SU-DHL-6 (cell line): Measurements from ENCODE around the gene NBPF1.
"Not testable (repeated sequence)": the region's sequence is repeated elsewhere in the genome, so short reads cannot be mapped to it uniquely, and the experiment has no call there.

ENCODE experiments used
- H2AFZ ChIP-seq: fragments of 200-600 bp; sonication (generic); 2 replicates; pipeline ENCODE4 v1.6.1; 2014; ENCODE audit warnings: low read depth, mild to moderate bottlenecking, moderate library complexity, mixed read lengths, antibody characterized with exemption, low read length; ENCODE audit not compliant: severe bottlenecking
- H3F3A ChIP-seq: fragments of 200-600 bp; shearing (Covaris generic); 2 replicates; pipeline ENCODE4 v1.6.0; 2016; ENCODE audit warnings: antibody characterized with exemption, mild to moderate bottlenecking; ENCODE audit not compliant: insufficient read depth
- H3K27ac ChIP-seq: fragments of 200-600 bp; sonication (generic); 2 replicates; pipeline ENCODE4 v1.5.1; 2016; ENCODE audit warnings: low read depth, mild to moderate bottlenecking, low read length, moderate library complexity, mixed read lengths
- H3K27me3 ChIP-seq: fragments of 200-600 bp; sonication (generic), shearing (Covaris generic); 2 replicates; pipeline ENCODE4 v1.6.0; 2014; ENCODE audit warnings: mild to moderate bottlenecking, low read length
- H3K36me3 ChIP-seq: fragments of 200-600 bp; sonication (generic); 2 replicates; pipeline ENCODE4 v1.6.1; 2014; ENCODE audit warnings: mild to moderate bottlenecking, low read length, mixed read lengths
- H3K4me2 ChIP-seq: fragments of 300-600, 200-600 bp; shearing (Covaris generic), sonication (generic); 2 replicates; pipeline ENCODE4 v1.6.0; 2014; ENCODE audit warnings: low read length, low read depth, mild to moderate bottlenecking; ENCODE audit not compliant: poor library complexity, severe bottlenecking
- H3K4me3 ChIP-seq: fragments of 200-600 bp; sonication (generic); 2 replicates; pipeline ENCODE4 v1.5.1; 2014; ENCODE audit warnings: antibody characterized with exemption, low read length, mild to moderate bottlenecking, mixed read lengths; ENCODE audit not compliant: insufficient read depth, poor library complexity, severe bottlenecking
- H3K79me2 ChIP-seq: fragments of 200-600 bp; sonication (generic); 2 replicates; pipeline ENCODE4 v1.6.1; 2014; ENCODE audit warnings: mild to moderate bottlenecking, low read length, moderate library complexity; ENCODE audit not compliant: insufficient read depth
- H3K9ac ChIP-seq: fragments of 200-600 bp; sonication (generic); 2 replicates; pipeline ENCODE4 v1.7.0; 2014; ENCODE audit warnings: mild to moderate bottlenecking, low read length
- H3K9me2 ChIP-seq: fragments of 200-600 bp; sonication (generic); replicated peaks from 2 replicates; pipeline ENCODE4 v1.6.1; 2014; ENCODE audit warnings: low read length; ENCODE audit not compliant: insufficient read depth
- H3K9me3 ChIP-seq: fragments of 200-600 bp; sonication (generic); 2 replicates; pipeline ENCODE4 v1.6.1; 2014; ENCODE audit warnings: low read length, mixed read lengths; ENCODE audit not compliant: insufficient read depth
- H4K20me1 ChIP-seq: fragments of 200-600 bp; sonication (generic); 2 replicates; pipeline ENCODE4 v1.6.1; 2014; ENCODE audit warnings: low read depth, mild to moderate bottlenecking, antibody characterized with exemption, low read length, moderate library complexity, mixed read lengths

Gene NBPF1

DNA sequence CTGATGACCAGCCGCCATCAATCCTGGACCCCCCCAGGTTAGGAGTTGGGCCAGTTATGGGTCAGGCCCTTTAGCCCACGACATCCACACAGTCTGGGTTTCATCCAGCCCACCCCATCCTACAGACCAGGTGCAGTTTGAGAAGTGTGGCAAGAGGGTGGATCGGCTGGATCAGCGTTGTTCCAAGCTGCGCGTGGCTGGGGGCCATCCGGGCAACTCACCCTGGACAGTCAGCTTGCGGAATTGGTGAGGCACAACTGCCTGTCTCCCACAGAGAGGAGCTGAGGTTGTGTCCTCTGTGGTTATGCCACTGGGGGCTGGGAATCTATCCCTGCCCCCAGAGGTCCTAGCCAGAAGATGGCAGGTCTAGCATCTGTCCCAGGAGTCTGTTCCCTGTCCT lies 35.4 kb upstream of the NBPF1 start:
- H3F3A ChIP-seq, H3K79me2 ChIP-seq, H3K36me3 ChIP-seq, H3K9me3 ChIP-seq, H3K27ac ChIP-seq, H3K4me2 ChIP-seq, H3K9ac ChIP-seq, H3K9me2 ChIP-seq, H2AFZ ChIP-seq, H4K20me1 ChIP-seq, H3K27me3 ChIP-seq, H3K4me3 ChIP-seq: not testable (repeated sequence)

DNA sequence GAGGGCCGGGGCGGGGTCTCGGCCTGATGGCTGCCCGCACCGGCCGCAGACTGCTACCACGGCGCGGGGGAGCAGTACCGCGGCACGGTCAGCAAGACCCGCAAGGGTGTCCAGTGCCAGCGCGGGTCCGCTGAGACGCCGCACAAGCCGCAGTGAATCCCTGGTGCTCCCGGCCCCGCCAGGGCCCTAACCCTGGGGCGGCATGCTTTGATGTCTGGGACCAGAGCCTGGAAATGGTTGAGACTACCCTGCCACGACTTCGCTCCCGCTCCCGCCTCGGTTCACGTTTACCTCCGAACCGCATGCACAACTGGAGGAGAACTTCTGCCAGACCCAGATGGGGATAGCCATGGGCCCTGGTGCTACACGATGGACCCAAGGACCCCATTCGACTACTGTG lies 34.9 kb upstream of the NBPF1 start:
- not testable (repeated sequence) for H3K27me3 ChIP-seq, H2AFZ ChIP-seq, H3K4me3 ChIP-seq, H3K9me3 ChIP-seq, H4K20me1 ChIP-seq, H3K9ac ChIP-seq, H3K36me3 ChIP-seq, H3F3A ChIP-seq, H3K9me2 ChIP-seq, H3K4me2 ChIP-seq, H3K27ac ChIP-seq
- peaks cover 11% of the 10 kb centered on the region for H3K79me2 ChIP-seq

DNA sequence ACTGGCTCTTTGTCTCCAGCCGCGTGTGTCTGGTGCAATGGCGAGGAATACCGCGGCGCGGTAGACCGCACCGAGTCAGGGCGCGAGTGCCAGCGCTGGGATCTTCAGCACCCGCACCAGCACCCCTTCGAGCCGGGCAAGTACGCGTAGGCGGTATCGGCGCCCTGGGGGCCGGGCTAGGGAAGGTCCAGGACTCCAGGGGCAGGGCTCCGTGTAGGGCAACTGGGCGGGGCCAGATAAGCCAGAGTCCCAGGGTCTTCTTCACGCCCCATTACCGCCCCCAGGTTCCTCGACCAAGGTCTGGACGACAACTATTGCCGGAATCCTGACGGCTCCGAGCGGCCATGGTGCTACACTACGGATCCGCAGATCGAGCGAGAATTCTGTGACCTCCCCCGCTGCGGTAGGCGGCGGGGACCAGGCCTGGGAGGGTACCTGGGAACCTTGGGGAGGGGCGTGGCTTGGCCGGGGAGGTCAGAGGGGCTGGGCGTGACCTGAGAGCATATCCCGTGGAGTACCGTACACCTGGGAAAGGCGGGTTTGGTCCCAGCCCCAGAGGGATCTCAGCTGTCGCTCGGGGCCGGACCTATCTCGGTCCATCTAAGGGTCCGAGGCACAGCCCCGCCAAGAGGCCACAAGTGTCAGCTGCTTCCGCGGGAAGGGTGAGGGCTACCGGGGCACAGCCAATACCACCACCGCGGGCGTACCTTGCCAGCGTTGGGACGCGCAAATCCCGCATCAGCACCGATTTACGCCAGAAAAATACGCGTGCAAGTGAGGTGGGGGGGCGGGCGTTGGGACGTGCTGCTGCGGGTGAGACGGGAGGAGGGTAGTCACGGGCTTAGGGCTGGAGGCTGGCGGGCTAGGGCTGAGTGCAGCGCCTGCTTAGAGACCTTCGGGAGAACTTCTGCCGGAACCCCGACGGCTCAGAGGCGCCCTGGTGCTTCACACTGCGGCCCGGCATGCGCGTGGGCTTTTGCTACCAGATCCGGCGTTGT lies 34.1 kb upstream of the NBPF1 start:
- not testable (repeated sequence) for H3K27ac ChIP-seq, H3K4me3 ChIP-seq, H3K4me2 ChIP-seq, H3K27me3 ChIP-seq, H3K9me3 ChIP-seq, H3K9me2 ChIP-seq, H2AFZ ChIP-seq, H4K20me1 ChIP-seq, H3F3A ChIP-seq, H3K9ac ChIP-seq, H3K36me3 ChIP-seq
- H3K79me2 ChIP-seq: peaks cover 17% of the 10 kb centered on the region

DNA sequence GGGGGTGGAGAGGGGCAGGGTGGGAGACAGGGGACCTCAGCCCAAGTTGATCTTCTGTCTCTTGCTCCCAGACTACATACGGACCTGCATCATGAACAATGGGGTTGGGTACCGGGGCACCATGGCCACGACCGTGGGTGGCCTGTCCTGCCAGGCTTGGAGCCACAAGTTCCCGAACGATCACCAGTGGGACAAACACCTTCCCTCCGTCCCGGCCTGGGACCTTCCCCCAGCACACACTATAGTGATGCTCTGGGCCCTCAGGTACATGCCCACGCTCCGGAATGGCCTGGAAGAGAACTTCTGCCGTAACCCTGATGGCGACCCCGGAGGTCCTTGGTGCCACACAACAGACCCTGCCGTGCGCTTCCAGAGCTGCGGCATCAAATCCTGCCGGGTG lies 33.4 kb upstream of the NBPF1 start:
- not testable (repeated sequence) for H3K27ac ChIP-seq, H3K9me3 ChIP-seq, H3K4me3 ChIP-seq

DNA sequence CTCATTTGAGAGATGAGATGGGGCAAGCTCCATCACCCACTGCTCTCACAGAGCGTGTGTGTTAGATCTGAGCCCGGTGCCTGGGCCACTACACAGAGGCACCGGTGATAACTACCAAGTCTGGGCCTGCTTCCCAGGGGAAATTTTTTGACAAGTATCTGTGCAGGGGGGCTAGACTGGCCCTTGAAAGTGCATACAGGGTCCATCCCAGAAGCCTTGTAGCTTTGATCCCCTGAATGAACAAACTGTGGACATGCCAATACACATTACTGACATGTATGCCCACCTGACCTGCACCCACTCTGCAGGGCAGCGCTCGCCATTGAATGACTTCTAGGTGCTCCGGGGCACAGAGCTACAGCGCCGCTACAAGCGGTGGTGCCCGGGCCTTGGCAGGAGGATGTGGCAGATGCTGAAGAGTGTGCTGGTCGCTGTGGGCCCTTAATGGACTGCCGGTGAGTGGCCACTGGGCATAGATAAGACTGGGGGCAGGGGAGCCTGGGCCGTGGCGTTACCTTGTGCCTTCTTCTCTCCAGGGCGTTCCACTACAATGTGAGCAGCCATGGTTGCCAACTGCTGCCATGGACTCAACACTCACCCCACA lies 32.8 kb upstream of the NBPF1 start:
- not testable (repeated sequence) for H3K9me3 ChIP-seq, H3F3A ChIP-seq, H3K4me3 ChIP-seq, H3K36me3 ChIP-seq, H3K27ac ChIP-seq, H3K27me3 ChIP-seq, H4K20me1 ChIP-seq, H2AFZ ChIP-seq, H3K4me2 ChIP-seq, H3K9me2 ChIP-seq, H3K9ac ChIP-seq
- peaks cover 23% of the 10 kb centered on the region for H3K79me2 ChIP-seq

More for the DNA sequence above, 33.4 kb upstream of the NBPF1 start:
- H3K4me2 ChIP-seq, H3K27me3 ChIP-seq, H3K9me2 ChIP-seq, H3F3A ChIP-seq, H3K36me3 ChIP-seq, H2AFZ ChIP-seq, H4K20me1 ChIP-seq, H3K9ac ChIP-seq: not testable (repeated sequence)
- peaks cover 18% of the 10 kb centered on the region for H3K79me2 ChIP-seq

DNA sequence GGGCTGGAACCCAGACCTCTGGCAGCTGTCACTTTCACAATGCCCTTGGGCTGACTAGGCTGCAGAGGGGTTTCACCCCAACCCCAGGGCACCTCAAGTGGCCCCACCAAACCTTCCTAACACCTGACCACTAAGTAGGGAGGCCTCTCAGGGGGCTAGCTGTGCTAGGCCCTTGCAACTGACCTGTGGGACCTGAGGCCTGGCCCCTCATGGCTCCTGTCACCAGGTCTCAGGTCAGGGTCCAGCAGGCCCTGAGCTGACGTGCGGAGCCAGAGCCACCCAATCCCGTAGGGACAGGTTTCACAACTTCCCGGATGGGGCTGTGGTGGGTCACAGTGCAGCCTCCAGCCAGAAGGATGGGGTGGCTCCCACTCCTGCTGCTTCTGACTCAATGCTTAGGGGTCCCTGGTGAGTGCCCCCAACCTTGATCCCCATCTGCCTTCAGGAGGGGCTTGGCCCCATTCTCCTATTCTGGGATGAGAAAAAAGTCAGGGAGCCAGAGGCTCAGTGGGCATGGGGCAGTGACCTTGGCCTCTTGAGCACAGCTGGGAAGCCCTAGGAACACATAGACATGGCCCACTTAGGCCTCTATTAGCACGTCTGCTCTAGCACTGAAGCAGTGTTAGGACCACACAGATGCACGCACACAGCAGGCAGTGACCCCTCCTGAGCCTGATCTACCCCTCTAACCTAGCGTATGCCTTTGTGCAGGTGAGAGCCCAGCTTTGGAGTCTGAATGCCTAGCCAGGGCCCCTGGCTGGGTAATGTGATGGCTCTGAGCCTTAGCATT lies 32.1 kb upstream of the NBPF1 start:
- not testable (repeated sequence) for H3F3A ChIP-seq, H4K20me1 ChIP-seq, H3K27me3 ChIP-seq, H3K36me3 ChIP-seq, H3K9me3 ChIP-seq, H3K9me2 ChIP-seq
- peak overlapping the region; percentile 92 for H2AFZ ChIP-seq
- peak overlapping the region; percentile 76 for H3K4me3 ChIP-seq
- peak overlapping the region; percentile 65 for H3K4me2 ChIP-seq
- H3K9ac ChIP-seq: peak overlapping the region; percentile 77
- H3K27ac ChIP-seq: peak overlapping the region; percentile 42; the same call in 1 of the 2 replicates
- H3K79me2 ChIP-seq: peaks cover 27% of the 10 kb centered on the region
